Measurements from ENCODE around the gene AEN.

Gene AEN

DNA sequence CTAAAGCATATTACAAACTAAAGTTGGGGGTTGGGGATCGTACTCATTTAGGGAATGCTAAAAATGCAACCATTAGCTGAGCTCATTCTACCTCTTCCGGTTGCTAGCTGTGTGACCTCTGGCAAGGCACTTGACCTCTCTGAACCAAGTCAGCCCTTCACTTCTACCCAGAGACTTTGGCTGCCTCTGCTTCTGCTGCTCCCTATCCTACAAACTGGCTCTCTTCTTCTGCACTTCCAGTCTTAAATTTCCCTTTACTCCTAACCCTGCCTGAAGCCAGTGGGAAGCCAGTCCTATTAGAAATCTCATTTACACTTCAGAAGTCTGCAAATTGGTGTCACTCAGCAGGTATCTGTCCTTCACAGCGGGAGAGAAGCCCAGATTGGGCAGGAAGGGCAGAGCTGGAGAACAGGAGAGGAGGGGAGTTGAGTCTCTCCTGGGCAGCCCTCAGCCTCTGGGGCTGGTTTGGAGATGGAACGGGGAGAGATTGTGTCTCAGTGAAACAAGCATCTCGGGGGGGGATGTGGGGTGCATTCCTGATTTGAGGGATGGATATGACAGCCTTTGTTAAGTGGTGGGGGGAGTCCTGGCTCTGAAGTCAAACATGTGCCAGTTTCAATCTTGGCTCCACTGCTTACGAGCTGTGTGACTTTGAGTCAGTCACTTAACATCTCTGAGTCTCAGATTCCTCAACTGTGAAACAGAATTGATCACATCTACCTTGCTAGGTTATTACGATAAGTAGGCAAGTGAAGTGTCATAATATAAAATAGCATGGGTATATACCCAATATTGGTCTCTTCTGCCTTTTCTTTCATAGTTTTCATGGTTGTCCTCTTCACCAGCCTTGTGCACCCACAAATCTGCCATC is 7.8 kb upstream of the AEN start:
- DNase-seq (ENCODE audit: low read depth), result no peak

DNA sequence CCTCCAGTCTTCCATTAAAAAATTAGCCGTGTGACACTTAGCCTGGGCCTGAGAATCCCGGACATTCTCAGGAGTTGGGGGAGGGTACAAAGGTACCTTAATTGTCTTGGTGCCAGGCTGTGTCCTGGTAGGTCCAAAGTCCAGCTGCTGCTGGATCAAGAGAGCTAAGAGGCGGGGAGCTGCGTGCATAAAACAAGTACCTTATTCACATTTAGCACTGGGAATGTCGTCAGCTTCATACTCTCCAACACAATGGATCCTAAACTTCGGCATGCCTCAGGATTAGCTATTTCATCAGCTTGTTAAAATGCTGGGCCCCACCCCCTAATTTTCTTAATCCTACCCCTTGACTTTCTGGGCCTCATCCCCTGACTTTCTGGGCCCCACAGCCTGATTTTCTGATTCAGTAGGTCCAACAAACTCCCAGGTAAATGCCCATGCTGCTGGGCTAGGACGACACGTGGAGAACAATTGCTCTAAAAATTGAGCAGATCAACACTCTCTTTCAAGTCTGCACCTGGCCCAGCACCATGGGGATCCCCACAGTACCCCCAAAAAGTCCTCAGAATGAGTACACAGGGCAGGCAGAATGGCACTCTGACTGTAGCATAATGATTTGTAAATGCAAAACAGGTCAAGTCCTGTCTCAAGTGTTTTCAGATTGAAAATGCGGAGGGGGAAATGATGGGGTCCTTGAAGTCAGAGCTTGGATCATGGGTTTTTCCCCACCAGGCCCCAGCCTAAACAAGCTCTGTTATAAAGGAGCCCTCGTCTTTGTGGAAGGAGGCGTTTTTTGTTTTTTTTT is 5.6 kb upstream of the AEN start:
- DNase-seq (ENCODE audit: low read depth), result no peak

DNA sequence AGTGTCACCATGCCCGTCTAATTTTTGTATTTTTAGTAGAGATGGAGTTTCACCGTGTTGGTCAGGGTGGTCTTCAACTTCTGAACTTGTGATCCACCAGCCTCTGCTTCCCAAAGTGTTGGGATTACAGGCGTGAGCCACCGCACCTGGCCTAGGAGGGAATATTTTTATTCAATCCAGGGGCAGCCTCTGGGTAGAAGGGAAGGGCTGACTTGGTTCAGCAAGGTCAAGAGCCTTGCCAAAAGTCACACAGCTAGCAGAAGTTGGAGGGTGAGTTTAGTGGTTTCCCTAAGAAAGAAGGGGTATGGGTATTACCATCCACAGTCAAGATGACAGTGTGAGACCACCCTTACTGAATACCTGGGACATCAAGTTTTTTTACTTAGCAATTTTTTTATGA is 4.9 kb upstream of the AEN start:
- DNase-seq (ENCODE audit: low read depth), result no peak

DNA sequence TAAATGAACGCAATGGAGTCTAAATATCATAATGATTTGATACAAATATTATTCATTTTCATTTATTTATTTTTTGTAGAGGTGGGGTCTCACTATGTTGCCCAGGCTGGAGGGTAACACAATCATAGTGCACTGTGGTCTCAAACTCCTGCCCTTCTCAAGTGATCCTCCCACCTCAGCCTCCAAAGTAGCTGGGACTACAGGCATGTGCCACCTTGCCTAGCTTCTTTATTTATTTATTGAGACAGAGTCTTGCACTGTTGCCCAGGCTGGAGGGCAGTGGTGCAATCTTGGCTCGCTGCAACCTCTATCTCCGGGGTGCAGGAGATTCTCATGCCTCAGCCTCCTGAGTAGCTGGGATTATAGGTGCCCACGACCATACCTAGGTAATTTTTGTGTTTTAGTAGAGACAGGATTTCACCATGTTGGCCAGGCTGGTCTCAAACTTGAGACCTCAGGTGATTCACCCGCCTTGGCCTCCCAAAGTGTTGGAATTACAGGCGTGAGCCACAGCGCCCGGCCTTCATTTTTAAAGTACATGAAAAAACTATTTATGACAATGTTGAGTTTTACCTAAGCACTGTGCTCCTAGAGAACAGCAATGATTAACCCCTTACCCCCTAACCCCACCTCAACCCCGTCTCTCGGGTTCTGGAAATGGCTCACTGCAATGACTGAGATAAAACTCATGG is 4.0 kb upstream of the AEN start:
- no peak for DNase-seq (ENCODE audit: low read depth)

DNA sequence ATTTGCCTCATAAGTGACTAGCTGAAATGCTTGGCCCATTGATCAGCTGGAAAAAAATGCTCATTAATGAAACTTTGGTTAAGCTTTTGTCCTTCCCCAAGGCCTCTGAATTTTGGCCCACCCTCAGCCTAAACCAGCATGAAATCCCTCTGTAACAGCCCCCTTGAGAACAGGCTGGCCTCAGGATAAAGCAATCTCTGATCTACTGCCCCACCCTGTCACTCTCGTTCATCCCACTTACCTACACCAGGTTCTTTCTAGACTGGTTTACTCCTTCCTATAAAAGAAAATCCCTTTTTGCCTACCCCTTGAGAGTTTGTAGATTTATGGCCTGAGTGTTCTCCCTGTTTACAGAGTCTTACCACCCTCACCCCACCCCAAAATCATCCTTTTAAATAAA is 3.4 kb upstream of the AEN start:
- DNase-seq (ENCODE audit: low read depth), result no peak

DNA sequence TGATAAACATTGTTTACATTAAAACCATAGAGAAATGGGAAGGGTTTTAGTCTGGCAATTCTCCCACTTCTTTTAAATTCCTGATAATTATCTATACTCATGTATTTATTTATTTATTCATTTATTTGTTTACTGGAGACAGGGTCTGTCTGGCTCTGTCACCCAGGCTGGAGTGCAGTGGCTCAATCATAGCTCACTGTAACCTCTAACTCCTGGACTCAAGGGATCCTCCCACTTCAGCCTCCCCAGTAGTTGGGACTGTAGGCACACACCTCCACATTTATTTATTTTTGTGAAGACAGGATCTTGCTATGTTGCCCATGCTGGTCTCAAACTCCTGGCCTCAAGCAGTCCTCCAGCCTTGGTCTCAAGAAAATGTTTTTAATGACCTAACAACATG is 2.5 kb upstream of the AEN start:
- no peak for DNase-seq (ENCODE audit: low read depth)

DNA sequence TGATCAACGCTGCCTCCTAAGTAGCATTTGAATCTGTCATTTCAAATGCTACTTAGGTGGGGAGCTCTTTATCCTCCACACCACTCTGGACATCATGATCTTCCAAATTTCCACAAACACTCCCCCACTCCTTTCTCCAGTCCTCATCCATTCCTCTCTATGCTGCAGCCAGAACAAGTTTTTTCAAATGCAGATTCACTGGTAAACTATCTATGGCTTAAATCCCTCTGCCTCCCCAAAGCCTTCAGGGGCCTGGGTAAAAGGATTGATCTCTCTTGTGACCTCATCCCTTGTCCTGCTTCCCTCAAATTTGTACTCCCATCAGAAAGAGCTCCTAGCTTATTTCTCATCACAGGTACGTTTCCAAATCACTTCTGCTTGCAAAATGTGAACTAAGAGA is 1.3 kb upstream of the AEN start:
- no peak for DNase-seq (ENCODE audit: low read depth)

DNA sequence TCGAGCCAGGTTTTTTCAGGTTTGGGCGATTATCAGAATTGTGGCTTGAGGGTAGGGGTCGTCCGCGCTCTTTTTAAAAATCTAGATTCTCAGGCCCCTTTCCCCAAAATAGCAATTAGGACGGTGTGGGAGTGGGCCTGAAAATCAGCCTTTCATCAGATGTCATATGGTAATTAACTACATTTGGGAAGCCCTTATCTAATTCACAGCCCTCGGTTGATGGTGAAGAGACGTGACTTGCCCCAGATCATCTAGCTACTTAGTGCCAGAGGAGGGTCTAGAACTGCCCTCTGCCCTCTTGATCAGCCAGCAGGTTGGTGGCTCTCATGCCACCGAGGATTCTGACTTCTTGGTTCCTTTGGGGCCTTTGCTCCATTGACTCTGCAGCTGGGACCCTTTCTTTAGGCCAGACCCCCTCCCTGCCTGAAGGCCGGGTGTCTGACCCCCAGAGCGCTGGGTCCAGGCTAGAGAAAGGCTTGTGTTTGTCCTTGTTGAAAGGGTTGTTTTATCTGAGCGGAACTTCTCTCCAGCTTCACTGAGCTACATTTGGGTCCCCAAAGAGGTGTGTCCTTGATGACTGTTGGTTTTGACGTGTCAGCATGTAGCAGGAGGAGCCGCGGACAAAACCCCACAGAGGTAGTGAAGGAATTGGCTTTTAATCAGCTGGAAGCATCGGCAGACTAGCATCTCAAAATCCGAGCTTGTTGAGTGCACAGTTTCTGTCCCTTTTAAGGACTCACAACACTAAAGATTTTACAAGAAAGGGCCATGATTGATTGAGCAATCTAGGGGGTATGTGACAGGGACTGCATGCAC is 857 bp downstream of the AEN start:
- DNase-seq (ENCODE audit: low read depth), result peak; percentile 44

DNA sequence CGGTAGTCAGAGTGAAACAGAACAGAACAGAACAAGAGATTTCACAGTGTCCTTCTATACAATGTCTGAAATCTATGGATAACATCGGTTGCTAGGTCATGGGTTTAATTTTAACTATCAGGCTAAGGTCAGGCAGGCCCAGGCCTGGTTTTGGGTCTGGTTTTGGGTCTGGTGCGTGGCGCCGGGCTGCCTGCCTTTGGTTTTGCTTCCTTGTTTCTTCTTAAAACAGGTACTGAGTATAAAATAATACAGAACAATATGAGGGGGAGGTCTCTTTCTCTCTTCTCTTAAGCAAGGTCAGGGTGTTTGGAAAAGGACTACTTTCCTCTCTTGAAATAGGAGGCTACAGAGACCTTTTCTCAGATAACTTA is 1.4 kb downstream of the AEN start:
- no peak for DNase-seq (ENCODE audit: low read depth)

DNA sequence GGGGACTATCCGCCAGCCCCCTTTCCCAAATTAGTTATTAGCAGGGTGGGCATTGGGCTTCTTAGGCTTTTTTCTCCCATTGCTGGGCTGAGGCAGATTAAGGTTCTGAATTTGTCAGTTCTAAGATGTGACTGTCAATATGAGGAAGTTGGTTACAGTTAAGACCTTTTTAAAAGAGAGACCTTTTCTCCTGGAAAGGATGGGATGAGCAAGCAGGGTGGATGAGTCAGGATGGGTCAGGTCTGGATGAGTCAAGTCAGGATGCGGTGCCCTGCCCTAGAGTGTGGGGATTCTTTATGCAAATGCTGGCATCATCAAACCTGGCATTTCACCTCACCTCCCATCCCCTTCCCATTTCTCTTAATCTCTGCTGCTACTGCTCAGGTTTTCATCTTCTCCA is 1.9 kb downstream of the AEN start:
- DNase-seq (ENCODE audit: low read depth), result peak; percentile 44

DNA sequence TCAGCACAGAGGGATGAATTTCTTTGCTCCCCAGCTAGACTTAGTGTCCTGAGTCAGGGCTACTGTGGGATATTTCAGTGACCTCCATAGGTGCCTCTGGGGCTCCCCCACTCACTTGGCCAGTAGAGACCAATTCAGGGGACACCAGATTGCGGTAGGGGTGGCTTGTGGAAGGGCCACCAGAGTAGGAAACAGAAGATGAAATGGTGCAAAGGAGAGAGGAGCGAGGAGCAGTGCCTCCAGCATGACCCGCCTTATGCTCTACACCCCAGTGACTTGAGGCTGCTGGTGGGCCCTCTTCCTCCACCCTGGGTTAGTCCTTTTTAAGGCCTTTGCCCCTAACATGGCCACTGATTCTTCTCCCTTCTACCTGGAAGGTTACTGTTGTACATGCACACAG is 2.5 kb downstream of the AEN start:
- DNase-seq (ENCODE audit: low read depth), result no peak

DNA sequence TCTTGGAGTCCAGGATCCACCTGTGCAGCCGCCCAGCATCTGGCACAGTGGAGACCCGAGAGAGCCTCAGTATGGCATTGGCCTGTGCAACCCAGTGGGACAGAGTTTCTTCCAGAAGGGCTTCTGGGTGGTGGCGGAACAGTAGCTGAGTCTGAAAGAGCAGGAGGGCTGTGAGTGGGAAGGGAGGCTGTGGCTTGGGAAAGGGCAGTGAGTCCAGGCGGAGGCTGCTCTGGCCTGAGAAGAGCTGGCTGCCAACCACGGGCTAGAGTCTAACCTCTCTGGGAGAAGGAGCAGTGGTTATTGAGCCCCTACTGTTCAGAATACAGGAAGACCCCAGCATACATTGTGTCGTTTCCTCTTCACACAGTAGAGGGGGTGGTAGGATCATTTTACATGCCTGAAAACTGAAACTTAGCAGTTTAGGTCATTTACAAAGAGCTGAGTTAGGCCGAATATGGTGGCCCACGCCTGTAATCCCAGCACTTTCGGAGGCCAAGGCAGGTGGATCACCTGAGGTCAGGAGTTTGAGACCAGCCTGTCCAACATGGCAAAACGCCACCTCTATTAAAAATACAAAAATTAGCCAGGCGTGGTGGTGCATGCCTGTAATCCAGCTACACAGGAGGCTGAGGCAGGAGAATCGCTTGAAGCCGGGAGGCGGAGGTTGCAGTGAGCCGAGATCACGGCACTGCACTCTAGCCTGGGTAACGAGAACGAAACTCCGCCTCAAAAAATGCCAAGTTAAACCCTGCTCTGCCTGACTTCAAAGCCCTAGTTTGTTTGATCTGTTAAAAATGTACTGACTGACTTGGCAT is 3.2 kb downstream of the AEN start:
- DNase-seq (ENCODE audit: low read depth), result no peak

DNA sequence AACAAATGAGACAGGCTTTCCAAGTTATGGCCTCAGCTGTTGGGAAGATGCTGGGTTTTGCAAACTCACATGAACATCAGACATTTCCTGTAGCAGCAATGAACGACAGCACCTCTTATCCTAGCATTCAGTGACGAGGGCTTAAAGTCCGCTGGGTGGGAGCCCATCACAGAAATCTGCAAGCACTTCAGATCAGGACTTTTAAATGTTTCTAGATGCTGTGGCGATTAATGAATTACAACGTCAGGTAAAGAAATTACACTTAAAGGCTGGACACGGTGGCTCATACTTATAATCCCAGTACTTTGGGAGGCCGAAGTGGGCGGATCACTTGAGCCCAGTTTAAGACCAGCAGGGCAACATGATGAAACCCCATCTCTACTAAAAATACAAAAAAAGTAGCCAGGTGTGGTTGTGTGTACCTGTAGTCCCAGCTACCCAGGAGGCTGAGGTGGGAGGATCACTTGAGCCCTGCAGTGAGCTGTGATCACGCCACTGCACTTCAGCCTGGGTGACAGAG is 3.9 kb downstream of the AEN start:
- DNase-seq (ENCODE audit: low read depth), result peak; percentile 50

DNA sequence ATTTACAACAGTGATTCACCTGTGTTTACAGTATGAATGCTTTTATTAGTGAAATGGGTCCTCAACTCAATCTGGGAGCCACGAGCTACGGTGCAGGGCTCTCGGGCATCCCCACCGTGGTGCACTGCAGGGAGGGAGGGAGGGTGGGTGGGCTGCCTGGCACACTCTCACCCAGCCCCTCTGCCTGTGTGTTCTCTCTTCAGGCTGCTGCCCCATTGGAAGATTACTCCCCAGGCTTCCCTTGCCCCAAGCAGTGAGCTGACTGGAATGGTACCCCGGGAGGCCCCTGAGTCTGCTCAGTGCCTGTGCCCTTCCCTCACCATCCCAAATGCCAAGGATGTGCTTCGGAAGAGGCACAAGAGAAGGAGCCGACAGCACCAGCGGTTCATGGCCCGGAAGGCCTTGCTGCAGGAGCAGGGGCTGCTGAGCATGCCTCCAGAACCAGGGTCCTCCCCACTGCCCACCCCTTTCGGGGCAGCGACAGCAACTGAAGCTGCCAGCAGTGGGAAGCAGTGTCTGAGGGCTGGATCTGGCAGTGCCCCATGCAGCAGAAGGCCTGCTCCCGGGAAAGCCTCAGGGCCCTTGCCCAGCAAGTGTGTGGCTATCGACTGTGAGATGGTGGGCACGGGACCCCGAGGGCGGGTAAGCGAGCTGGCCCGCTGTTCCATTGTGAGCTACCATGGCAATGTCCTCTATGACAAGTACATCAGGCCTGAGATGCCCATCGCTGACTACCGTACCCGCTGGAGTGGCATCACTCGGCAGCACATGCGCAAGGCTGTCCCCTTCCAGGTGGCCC is 5.0 kb downstream of the AEN start:
- no peak for DNase-seq (ENCODE audit: low read depth)

DNA sequence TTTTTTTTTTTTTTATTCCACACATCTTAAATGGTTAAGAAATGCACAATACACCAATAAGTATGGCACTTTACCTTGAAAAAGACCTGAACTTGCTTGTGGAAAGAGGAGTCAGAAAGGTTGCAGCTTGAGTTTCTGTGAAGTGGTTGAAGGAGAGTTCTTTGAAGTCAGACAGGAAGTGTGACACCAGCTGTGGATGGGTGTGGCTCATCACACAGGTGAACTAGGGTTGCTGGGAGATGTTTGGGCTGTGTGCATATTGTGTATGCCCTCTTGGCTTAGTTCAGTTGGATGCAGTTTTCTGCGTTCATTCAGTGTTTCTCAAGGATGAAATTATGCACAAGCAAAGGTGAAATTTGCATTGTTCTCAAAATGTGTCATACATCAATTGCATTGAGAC is 6.3 kb downstream of the AEN start:
- no peak for DNase-seq (ENCODE audit: low read depth)

DNA sequence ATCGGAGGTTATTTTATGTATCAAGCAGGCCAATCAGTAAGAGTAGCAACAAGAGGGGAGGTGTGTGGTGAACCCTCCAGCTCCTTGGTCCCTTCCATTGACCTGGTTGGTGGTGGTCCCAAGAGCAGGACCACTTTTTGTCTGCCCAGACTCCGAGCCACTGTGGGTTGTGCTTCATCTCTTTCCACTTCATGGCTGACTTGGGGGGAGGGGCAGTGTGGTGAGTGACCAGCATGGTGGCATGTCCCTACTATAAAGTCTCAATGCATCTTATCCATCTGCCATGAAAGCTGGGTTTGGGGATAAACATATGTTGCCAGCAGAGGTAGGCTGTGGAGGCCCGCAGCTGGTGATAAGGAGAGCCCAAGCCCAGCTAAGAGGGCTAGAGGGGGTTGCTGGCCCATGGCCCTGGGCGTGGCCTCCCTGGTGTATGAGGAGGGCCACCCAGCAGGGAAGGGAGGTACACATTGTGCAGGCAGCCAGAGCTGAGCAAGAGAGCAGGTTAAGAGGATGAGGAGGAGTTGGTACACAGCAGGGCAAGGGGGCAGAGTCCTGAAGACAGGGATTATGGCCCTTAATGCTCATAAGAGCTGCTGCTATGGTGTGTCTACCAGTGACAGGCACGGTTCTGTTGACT is 7.0 kb downstream of the AEN start:
- no peak for DNase-seq (ENCODE audit: low read depth)

DNA sequence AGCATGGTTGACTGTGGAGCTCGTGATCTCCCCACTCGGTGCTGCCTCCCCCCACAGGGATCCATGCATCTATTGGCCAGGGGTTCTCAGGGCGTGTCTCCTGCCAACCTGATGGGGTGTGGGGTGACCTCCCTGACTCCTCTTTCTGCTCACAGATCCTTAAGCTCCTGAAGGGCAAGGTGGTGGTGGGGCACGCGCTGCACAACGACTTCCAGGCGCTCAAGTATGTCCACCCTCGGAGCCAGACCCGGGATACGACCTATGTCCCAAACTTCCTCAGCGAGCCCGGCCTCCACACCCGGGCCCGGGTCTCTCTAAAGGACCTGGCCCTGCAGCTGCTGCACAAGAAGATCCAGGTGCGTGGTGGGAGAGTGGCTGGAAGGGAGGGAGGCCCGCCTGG is 7.9 kb downstream of the AEN start:
- DNase-seq (ENCODE audit: low read depth), result no peak

DNA sequence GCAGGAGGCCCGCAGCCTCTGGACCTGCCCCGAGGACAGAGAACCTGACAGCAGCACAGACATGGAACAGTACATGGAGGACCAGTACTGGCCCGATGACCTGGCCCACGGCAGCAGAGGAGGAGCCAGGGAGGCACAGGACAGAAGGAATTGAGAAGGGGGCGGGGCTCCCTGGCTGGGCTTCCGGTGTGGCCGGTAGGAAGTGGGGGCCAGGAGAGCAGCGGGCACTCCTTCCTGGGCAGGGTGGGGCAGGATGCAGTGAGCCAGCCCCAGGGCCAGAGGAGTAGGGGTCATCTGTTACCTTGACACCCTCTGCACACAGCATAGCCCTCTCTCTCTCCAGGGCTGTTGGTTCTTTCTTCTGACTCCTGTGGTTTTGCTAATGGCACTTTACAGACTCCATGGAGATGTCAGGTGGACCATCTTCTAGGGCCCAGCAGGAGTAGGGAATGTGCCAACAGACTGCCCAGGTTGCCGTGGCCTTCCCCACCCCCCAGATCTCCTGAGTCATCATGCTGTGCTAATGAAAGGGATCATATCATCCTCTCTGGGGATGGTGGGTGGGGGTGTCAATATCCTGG is 9.1 kb downstream of the AEN start:
- no peak for DNase-seq (ENCODE audit: low read depth)

DNA sequence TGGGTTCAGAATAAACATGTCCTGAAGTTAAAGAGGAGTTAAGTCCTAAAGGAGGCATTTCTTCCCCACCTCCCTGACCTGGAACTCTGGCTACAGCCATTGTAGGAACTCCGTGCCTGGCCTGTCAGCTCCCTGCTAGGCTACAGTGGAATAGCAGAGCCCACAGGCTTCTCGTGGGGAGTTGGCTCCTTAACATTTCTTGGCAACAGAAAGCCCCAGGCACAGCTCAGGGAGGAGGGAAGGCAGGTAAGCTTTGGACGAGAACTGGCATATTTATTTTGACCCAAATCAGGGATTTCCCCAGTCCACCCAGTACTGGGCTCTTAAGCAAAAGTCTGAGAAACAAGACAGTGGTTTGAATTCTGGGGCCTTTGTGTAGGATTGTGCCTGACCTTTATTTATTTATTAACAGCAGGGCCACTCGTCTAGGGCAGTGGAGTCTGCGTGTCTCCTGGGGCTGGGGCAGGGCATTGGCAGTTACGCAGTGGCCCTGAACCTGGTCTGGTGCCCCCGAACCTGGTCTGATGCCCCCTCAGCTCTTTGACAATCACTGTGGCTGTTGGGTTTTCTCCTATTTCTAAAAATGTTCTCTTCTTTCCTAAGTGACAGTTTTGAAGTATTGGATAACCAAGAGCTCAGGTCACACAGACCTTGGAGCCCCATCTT is 9.8 kb downstream of the AEN start:
- no peak for DNase-seq (ENCODE audit: low read depth)
